SK-N-MC (cell line): ENCODE results near the gene PDE1A.

Experiments used
- EZH2 ChIP-seq: fragments of 200-600 bp; sonication (generic); IDR thresholded peaks from one replicate; pipeline ENCODE4 v1.6.1; 2017; ENCODE audit warnings: antibody characterized with exemption
- FOXP2 ChIP-seq: optimal IDR thresholded peaks from 2 replicates; pipeline ENCODE3; 2011; ENCODE audit warnings: mild to moderate bottlenecking, moderate library complexity; ENCODE audit not compliant: insufficient read depth; ENCODE audit errors: extremely low read length, control extremely low read depth
- POLR2AphosphoS5 ChIP-seq: IDR thresholded peaks from 2 replicates; pipeline ENCODE4 v1.6.1; 2012; ENCODE audit warnings: mild to moderate bottlenecking, low read depth, low read length, borderline replicate concordance

- TF ChIP-seq EZH2 (no peak), POLR2AphosphoS5 (no peak), FOXP2 (no peak)
Measured at GRCh38 chr2:182359990-182360662, 66.7 kb downstream of the PDE1A start.
